ENCODE data around the gene CAMTA2. TPM values are rescaled to one million over a fixed set of nuclear protein-coding genes. Genes with fewer than 3 reads are reported as not detected.

CAMTA2 gene
- total and polyA plus RNA-seq, 4 donors: 7.8 to 17.6 (median 12.0) TPM

GRCh38 chr17:4965311-4965986, 22.0 kb downstream of the CAMTA2 start (continued):
- TF ChIP-seq ATF3 (IDR thresholded peaks at IDR 0.05) (no peak), JUND (IDR thresholded peaks at IDR 0.05) (no peak)

- no peak overlapping the region for H3K9ac ChIP-seq (ENCODE audit: low read depth in 1 of 2, low read length in 2 of 2)
- 93% methylated on average over 9 of the region's 9 CpGs for WGBS
- H3K27ac ChIP-seq (ENCODE audit: low read depth in 1 of 2, low read length in 2 of 2): no peak overlapping the region
- H3K36me3 ChIP-seq (ENCODE audit: control insufficient read depth in 4 of 4, insufficient read depth in 3 of 4, low read depth in 1 of 4, low read length in 3 of 4): peaks cover 0 to 7% (median 4%) of the 10 kb centered on the region in 4 donors
- no peaks in the 10 kb centered on the region for H3K9me3 ChIP-seq (ENCODE audit: control insufficient read depth in 4 of 4, low read length in 3 of 4)
- DNase-seq (ENCODE audit: low spot score): no peak
- no peaks in the 10 kb centered on the region for H3K27me3 ChIP-seq (ENCODE audit: control insufficient read depth in 4 of 4, insufficient read depth in 4 of 4, low read length in 3 of 4)
- H3K4me3 ChIP-seq (ENCODE audit: low read depth in 1 of 3, low read length in 3 of 3): no peak overlapping the region
- H3K4me1 ChIP-seq (ENCODE audit: control insufficient read depth in 4 of 4, insufficient read depth in 4 of 4, low read length in 3 of 4): peaks cover 2 to 44% (median 33%) of the 10 kb centered on the region in 4 donors
- no peak for TF ChIP-seq HNF4A (conservative IDR thresholded peaks at IDR 0.05)
- no peak for TF ChIP-seq RAD21 (IDR thresholded peaks at IDR 0.05)
- no peak for TF ChIP-seq MAX (IDR thresholded peaks at IDR 0.05)
- no peak for TF ChIP-seq GABPA (IDR thresholded peaks at IDR 0.05 in 1 of 2, conservative IDR thresholded peaks at IDR 0.05 in 1 of 2)
- TF ChIP-seq NR2F2 (IDR thresholded peaks at IDR 0.05): no peak
- no peak for TF ChIP-seq REST (IDR thresholded peaks at IDR 0.05)
- no peak for TF ChIP-seq SP1 (IDR thresholded peaks at IDR 0.05)
- no peak for TF ChIP-seq RXRA (IDR thresholded peaks at IDR 0.05)
- no peak for TF ChIP-seq YY1 (IDR thresholded peaks at IDR 0.05)
- TF ChIP-seq TAF1 (conservative IDR thresholded peaks at IDR 0.05): no peak
- TF ChIP-seq ZBTB33 (IDR thresholded peaks at IDR 0.05): no peak
Measured at GRCh38 chr17:4960279-4960922, 27.1 kb downstream of the CAMTA2 start.

Measured in liver (tissue), 9 donors.